Transverse colon (tissue), 4 donors: Measurements from ENCODE around the gene CROT. TPM values are rescaled to one million over a fixed set of nuclear protein-coding genes. Genes with fewer than 3 reads are reported as not detected.

Experiments
- DNase-seq: peaks from one replicate; pipeline ENCODE4 v3.0.0-alpha.2; 2019
- H3K27ac ChIP-seq, 4 donors: fragments of 200-600 bp; sonication (generic); 2 replicates each; pipeline ENCODE4 v1.5.1; 2016 to 2018; ENCODE audit warnings: inconsistent platforms in 4 of 4
- H3K27me3 ChIP-seq: fragments of 200-600 bp; sonication (generic); 2 replicates; pipeline ENCODE4 v1.5.1; 2017; ENCODE audit warnings: inconsistent platforms
- H3K36me3 ChIP-seq, 4 donors: fragments of 200-600 bp; sonication (generic); 2 replicates each; pipeline ENCODE4 v1.5.1; 2017 to 2019; ENCODE audit warnings: inconsistent platforms in 4 of 4
- H3K4me1 ChIP-seq, 4 donors: fragments of 200-600 bp; sonication (generic); 2 replicates each; pipeline ENCODE4 v1.5.1; 2017 to 2020; ENCODE audit warnings: inconsistent platforms in 4 of 4
- H3K4me3 ChIP-seq, 4 donors: fragments of 200-600 bp; sonication (generic); 1 replicate in 1 of 4; 2 replicates in 3 of 4; pipeline versions ENCODE4 v1.5.1 to v1.6.1; 2017 to 2019; ENCODE audit warnings: inconsistent platforms in 4 of 4
- H3K9me3 ChIP-seq, 2 donors: fragments of 200-600 bp; sonication (generic); 2 replicates each; pipeline ENCODE4 v1.5.1; 2017 to 2019; ENCODE audit warnings: inconsistent platforms in 2 of 2
- EP300 ChIP-seq: sonication (generic); formaldehyde crosslinking; IDR thresholded peaks from one replicate; pipeline ENCODE4 v1.6.1; 2017; ENCODE audit warnings: antibody characterized with exemption, low read depth
- POLR2A ChIP-seq: fragments of 450-650 bp; IDR thresholded peaks from one replicate; pipeline ENCODE4 v1.6.1; 2016; ENCODE audit warnings: antibody characterized with exemption, mild to moderate bottlenecking, moderate library complexity
- POLR2AphosphoS5 ChIP-seq, 3 donors: sonication (generic); formaldehyde crosslinking; IDR thresholded peaks; one replicate each; pipeline ENCODE4 v1.6.1; 2016; ENCODE audit warnings: antibody characterized with exemption in 3 of 3
- WGBS, 2 donors: methylation state at CpG; one replicate each; pipeline ENCODE4 v1.1.5; 2018; ENCODE audit warnings: low coverage in 1 of 2; 5-methylcytosine and 5-hydroxymethylcytosine counted together
- in situ Hi-C, 4 donors: fragments of 200-750 bp; cut with MboI; loops; one replicate each; pipeline versions ENCODE4 v1.15.0 to v1.15.1; 2017; ENCODE audit warnings: low sequenced_read_pairs in 3 of 4, low pct_ligation_motif_present in 1 of 4, low pct_unique_long_range_greater_than_20kb in 1 of 4
- intact Hi-C: fragments of 100-400 bp; cut with DNase I; formaldehyde crosslinking; loops from one replicate; pipeline ENCODE4 v1.15.1; 2023; ENCODE audit warnings: low total_unique reads
- total RNA-seq, 4 donors: library from RNA; depleted of rRNA; stranded (reverse); fragments of >200 nt; gene quantifications; one replicate each; pipeline ENCODE4 v1.1.0, GENCODE V29; 2016
- TF ChIP-seq, protein P1 (sequence below), 5 experiments: fragments of 200-600 bp in 3 of 5; fragments of 450-650 bp in 2 of 5; sonication (generic) in 3 of 5; IDR thresholded peaks; 1 replicate in 2 of 5; 2 replicates in 3 of 5; pipeline ENCODE4 v1.5.1; 2016 to 2017; ENCODE audit warnings: antibody characterized with exemption in 5 of 5, inconsistent platforms in 3 of 5, mild to moderate bottlenecking in 2 of 5, moderate library complexity in 1 of 5

CROT gene
- total RNA-seq, 4 donors from 2014 or later: 11.9 to 49.9 (median 27.6) TPM

DNA sequence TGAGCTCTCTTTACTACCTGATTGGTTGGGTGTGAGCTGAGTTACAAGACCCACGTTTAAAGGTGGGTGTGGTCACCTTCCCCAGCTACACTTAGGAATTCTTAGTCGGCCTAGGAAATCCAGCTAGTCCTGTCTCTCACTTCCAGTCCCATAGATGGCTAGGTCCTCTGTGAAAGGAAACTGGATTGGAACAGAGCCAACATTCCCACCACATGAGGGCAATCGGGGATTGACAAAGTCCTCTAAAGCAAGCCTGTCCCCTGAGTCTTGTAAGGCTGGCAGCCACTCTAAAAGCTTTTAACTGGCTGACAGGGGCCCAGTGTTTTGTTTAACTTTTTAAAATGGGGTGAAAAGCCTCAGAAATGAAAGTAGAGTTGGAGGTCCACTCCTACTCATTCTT, 15.1 kb upstream of the CROT start:
- Histone ChIP-seq H3K36me3 (peaks cover 0 to 25% (median 6%) of the 10 kb centered on the region in 4 donors), H3K4me1 (peaks cover 0 to 19% (median 9%) of the 10 kb centered on the region in 4 donors), H3K4me3 (no peak overlapping the region), H3K27me3 (no peaks in the 10 kb centered on the region), H3K9me3 (peaks cover 26 to 32% of the 10 kb centered on the region in 2 donors), H3K27ac (no peak overlapping the region)
- TF ChIP-seq, protein P1, sequence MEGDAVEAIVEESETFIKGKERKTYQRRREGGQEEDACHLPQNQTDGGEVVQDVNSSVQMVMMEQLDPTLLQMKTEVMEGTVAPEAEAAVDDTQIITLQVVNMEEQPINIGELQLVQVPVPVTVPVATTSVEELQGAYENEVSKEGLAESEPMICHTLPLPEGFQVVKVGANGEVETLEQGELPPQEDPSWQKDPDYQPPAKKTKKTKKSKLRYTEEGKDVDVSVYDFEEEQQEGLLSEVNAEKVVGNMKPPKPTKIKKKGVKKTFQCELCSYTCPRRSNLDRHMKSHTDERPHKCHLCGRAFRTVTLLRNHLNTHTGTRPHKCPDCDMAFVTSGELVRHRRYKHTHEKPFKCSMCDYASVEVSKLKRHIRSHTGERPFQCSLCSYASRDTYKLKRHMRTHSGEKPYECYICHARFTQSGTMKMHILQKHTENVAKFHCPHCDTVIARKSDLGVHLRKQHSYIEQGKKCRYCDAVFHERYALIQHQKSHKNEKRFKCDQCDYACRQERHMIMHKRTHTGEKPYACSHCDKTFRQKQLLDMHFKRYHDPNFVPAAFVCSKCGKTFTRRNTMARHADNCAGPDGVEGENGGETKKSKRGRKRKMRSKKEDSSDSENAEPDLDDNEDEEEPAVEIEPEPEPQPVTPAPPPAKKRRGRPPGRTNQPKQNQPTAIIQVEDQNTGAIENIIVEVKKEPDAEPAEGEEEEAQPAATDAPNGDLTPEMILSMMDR (IDR thresholded peaks at IDR 0.05): no peak
- TF ChIP-seq POLR2A: no peak
- TF ChIP-seq EP300: no peak
- no peak for TF ChIP-seq POLR2AphosphoS5 (IDR thresholded peaks at IDR 0.05)
- no peak for DNase-seq
- 78 to 83% methylated on average over 1 to 3 of the region's 3 CpGs for WGBS, 2 donors
- intact Hi-C loops: no loop called here
- in situ Hi-C loops: loop anchor here in 3 of 4 donors (25.0 kb wide), 1 partner anchor 557 kb away; the partner anchor contains the start of genes DBF4 (in 3 of the 3) and SLC25A40 (in 3 of the 3)

DNA sequence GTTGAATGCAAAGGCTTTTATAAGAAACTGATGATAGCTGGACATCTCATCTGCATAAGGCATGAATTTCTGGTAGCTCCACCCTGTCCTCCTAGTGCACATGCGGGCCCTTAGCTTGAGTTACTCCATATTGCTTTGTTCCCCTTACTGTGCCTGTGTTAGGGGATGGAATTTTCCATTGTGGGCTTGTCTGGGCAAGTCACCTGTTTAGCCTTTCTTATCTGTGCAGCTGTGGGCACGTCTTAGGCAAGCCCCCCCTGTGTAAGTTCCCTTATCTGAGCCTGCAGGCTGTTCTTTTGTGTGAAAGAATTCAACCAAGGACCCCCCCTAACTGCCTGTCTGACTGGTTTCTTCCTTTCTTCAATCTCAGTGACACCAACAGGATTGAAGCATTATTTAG, 14.5 kb upstream of the CROT start:
- Histone ChIP-seq H3K4me1 (peaks cover 0 to 25% (median 9%) of the 10 kb centered on the region in 4 donors), H3K27me3 (no peaks in the 10 kb centered on the region), H3K36me3 (peaks cover 0 to 24% (median 6%) of the 10 kb centered on the region in 4 donors), H3K27ac (no peak overlapping the region), H3K4me3 (no peak overlapping the region), H3K9me3 (peaks cover 26 to 32% of the 10 kb centered on the region in 2 donors)
- intact Hi-C loops: no loop called here
- in situ Hi-C loops: loop anchor here in 3 of 4 donors (25.0 kb wide), 1 partner anchor 556 kb away; the partner anchor contains the start of genes DBF4 (in 3 of the 3) and SLC25A40 (in 3 of the 3)
- DNase-seq: no peak
- WGBS, 2 donors: 61 to 83% methylated on average over 2 of the region's 2 CpGs
- TF ChIP-seq POLR2AphosphoS5 (IDR thresholded peaks at IDR 0.05) (no peak), POLR2A (no peak), EP300 (no peak)
- TF ChIP-seq, protein P1 (IDR thresholded peaks at IDR 0.05): no peak

DNA sequence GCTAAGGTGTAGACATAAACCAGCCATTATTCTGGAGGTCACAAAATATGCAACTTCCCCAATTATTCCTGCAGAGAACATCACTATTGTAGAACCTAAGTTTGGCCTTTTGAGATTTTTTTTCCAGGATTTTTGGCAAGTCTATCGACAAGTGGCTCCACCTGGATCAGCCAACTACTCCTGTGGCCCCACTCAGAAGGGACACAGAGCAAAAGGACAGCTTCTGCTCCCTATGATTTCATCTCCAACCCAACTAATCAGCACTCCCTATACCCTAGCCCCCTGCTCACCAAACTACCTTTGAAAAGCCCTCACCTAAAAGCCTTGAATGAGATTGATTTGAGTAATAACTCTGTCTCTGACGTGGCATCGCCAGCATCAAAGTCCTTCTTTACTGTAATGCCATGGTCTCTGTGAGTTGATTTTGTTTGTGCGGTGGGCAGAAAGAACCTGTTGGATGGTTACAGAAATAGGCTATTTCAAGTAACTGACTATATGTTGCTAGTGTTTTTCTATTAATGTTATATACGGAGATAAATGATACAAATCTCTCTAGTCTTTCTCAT, 13.7 kb upstream of the CROT start:
- WGBS, 2 donors: 80 to 81% methylated on average over 5 of the region's 5 CpGs
- Histone ChIP-seq H3K27ac (peak overlapping the region; percentile 36 to 71 (median 56)), H3K36me3 (peaks cover 0 to 24% (median 6%) of the 10 kb centered on the region in 4 donors)

DNA sequence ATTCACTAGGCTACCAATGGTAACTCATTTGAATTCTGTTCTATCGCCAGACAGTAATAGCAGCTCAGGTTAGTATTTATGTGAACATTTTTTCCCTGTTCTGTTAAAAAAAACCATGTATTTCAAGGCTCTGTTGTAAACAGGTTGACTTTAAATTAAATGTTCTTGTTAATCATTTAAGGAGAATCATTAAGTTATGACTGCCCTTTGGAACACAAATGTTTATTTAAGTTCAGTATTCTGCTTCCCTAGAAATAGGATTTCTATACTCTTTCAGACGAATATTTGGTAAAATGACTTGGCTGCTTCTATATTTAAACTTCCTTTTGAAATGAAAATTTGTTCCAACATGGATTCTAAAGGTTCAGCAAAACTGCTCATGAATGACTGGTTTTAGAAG, 13.1 kb upstream of the CROT start:
- peaks cover 20 to 25% of the 10 kb centered on the region in 2 donors for H3K9me3 ChIP-seq
- DNase-seq: no peak
- no peaks in the 10 kb centered on the region for H3K27me3 ChIP-seq
- peaks cover 0 to 32% (median 13%) of the 10 kb centered on the region in 4 donors for H3K4me1 ChIP-seq
- in situ Hi-C loops: loop anchor here in 3 of 4 donors (25.0 kb wide), 1 partner anchor 555 kb away; the partner anchor contains the start of genes DBF4 (in 3 of the 3) and SLC25A40 (in 3 of the 3)
- peaks cover 0 to 24% (median 6%) of the 10 kb centered on the region in 4 donors for H3K36me3 ChIP-seq
- H3K4me3 ChIP-seq: no peak overlapping the region
- peak overlapping the region; percentile 36 to 71 (median 56) for H3K27ac ChIP-seq
- intact Hi-C loops: no loop called here
- 35 to 49% methylated on average over 2 of the region's 2 CpGs for WGBS, 2 donors
- no peak for TF ChIP-seq POLR2AphosphoS5 (IDR thresholded peaks at IDR 0.05)
- no peak for TF ChIP-seq EP300
- TF ChIP-seq, protein P1 (IDR thresholded peaks at IDR 0.05): no peak
- no peak for TF ChIP-seq POLR2A

More for the DNA sequence above, 13.7 kb upstream of the CROT start:
- Histone ChIP-seq H3K4me1 (peaks cover 0 to 29% (median 11%) of the 10 kb centered on the region in 4 donors), H3K9me3 (peaks cover 26 to 31% of the 10 kb centered on the region in 2 donors), H3K27me3 (no peaks in the 10 kb centered on the region), H3K4me3 (no peak overlapping the region)
- intact Hi-C loops (no loop called here), in situ Hi-C loops (loop anchor here in 3 of 4 donors (25.0 kb wide), 1 partner anchor 556 kb away; the partner anchor contains the start of genes DBF4 (in 3 of the 3) and SLC25A40 (in 3 of the 3))
- TF ChIP-seq POLR2AphosphoS5 (IDR thresholded peaks at IDR 0.05) (no peak), EP300 (no peak), POLR2A (no peak)
- TF ChIP-seq, protein P1 (IDR thresholded peaks at IDR 0.05): no peak
- DNase-seq: no peak
